Stimulated activated CD4-positive, alpha-beta T cell treated with anti-CD3 and anti-CD28 coated beads, Interleukin-15, amount 100 ng/mL, for 24 hours (primary cell): ENCODE results near the gene NEURL3.

ENCODE experiments used
- DNase-seq: peaks from one replicate; pipeline ENCODE4 v3.0.0-alpha.2; 2020

Gene NEURL3

DNA sequence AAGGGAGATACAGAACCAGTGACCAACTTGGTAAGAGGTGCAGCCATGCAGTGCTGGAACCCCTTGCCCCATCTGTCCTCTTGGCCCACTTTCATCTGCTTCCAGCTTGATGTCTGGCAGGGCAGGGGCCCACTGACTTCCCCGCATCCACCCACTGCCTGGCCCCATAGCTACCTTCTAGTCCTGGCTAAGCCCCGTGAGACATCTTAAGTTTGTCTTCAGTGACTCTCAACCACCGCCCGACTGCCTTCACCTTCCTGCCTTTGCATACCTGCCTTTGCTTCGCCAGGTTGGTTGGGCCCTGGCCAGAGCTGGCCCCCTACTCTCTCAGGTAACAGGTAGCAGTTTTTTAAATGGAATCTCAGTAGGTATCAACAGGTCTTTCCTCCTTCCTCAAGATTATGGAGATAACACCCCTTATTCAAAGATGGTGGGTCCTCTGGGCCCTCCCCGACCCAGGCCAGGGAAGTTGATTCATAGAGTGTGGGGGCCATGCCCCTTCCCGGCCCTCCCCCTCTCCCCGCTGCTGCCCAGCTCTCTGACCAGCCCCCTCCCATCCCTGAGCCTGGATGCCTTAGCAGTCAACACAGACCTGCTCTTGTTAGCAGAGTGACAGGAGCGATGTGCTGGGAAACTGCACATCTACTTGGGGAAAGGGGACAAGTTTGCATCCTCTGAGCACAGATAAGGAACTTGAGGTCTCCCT is 34.2 kb upstream of the NEURL3 start:
- no peak for DNase-seq

DNA sequence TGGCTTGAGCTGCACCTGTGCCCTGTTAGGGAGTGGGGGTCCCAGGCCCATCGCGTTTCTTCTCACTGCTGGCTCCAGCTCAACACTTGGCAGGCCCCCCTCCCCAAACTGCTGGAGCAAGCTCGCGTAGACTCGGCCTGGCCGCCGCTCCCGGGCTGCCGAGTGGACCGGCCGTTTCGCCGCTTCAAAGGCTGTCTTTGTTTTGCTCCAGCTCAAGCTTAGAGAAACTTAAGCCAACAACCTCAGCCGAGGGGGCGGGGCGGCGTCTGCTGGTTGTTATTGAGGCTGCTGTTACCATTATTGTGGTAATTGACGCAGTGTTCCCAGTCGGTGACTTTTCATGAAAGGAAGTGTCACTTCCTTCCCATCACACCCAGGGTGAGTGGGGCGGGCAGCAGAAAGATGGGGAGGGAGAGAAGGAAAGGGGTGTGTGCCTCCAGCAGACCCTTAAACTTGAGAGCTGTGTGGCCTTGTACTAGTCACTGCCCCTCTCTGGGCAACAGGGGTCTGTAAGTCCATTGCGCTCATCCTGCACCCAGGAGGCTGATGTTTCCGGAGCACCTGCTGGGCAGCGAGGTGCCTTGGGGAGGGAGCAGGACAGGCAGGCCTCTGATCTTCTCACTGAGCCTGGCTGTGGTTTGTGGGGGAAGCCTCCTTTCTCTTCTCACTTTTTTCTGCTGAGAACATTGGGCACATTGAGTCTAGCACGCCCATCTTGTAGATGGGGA is 33.5 kb upstream of the NEURL3 start:
- peak; percentile 96 for DNase-seq

DNA sequence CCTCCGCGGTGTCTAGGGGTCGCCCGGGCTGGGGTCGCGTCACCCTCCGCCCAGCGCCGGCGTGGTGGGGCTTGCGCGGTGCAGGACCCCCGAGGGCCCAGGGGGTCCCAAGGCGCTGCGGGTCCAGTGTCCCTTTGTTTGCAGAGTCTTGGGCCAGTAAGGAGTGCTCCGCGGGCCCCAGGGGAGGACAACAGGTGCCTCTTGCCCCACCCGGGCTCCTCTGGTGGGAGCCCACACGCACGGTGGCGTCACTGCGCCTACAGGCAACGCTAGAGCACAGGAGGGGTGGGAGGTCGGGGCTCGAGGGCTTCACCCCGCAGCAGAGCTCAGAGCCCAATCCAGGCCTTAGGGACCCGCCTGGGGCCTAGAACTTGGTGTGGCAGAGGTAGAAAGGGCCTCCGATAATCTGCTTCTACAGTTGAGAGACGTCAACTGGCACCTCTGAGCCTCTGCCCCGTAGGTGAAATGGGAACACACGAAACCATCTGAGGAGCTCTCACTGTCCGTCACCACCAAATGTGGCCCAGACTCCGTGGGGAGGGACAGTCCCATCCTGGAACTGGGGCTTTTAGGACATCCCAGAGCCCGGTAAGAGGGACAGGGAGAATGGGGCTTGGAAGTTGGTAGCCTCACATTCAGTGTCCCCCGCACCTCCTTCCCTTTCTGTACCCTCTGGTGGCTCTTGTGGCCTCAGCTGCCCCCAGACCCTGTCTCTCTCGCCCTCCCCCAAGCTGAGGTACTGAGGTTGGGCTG is 32.8 kb upstream of the NEURL3 start:
- peak; percentile 55 for DNase-seq

DNA sequence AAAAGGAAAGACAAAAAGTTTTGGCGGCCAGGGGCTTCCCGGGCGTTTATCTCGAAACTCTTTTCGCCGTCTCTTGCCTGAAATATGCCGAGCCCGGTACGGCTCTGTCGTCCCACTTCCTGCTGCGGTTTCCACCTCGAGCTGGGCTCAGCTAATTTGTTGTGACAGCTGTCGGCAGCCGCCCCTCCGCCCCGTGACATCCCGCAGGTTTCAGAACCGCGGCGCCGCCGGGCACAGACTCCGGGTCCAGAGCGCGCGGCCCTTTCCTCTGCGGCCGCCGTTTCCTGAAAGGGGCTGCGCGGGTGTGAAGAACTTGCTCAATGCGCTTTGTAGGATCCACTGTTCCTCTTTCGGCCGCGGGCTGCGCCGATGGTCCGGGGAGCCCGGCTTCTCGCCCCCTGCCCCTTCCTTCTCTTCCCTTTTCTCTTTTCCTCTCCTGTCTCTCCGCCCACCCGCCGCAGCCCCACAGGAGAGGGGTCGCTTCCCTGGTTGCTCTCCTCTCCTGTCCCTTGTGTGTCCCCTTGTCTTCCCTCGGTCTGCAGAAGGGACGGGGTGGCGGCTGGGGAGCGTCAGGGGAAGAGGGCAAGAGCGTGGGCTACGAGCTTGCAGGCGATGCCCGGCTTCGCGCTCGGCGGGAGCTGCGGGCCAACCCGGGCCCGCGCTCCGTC is 32.0 kb upstream of the NEURL3 start:
- DNase-seq: peak; percentile 92

DNA sequence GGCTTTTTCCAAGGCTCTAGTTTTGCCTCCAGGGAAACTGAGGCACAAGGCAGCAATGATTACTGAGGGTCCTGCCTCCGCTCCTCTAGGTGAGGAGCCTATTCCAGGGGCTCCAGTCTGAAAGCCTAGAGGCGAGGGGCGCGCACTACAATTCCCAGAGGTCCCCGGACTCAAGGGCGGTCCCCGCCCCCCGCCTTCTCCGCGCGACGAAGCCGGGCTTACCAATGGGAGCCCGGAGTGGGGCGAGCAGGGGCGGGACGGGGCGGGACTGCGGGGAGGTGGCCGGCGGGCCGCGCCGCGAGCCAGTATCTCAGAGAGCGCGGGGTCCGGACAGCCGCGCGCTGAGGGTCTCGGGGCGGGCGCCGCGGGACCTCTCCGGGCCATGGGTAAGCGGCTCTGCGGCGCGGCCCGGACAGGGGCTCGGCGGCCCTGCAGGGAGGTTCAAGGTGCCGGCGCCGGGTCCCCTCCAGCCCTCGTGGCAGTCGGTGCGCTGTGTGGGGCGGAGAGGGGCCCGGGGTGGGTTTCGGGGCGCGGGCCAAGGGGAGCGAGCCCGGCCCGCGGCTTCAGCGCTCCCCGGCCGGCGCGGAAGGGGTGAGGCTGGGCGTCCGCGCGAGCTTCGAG is 31.4 kb upstream of the NEURL3 start, which contains the start of gene ARID5A:
Gene ARID5A, plus strand, starts transcription at position 308 of the 621 bp plus-strand sequence. Its CDS starts 75 bp downstream, at position 383.
- DNase-seq: peak; percentile 97

DNA sequence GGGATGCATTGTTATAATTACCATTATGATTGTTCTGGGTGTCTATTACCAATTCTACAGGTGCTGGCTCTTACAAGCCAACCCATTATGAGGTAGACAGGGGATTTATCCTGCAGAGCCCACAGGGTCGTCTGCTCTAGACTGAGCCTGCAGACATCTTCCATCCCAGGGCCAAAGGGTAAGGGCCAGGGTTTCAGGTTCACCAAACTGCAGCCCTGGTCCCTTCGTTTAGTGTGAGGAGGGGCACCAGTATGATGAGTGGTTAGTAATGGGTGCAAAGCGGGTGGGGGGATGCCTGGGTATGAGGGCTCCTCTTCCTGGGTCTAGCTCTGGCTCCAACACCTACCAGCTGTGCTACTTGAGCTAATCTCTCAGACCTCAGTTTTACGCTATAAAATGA is 30.2 kb upstream of the NEURL3 start:
- no peak for DNase-seq

DNA sequence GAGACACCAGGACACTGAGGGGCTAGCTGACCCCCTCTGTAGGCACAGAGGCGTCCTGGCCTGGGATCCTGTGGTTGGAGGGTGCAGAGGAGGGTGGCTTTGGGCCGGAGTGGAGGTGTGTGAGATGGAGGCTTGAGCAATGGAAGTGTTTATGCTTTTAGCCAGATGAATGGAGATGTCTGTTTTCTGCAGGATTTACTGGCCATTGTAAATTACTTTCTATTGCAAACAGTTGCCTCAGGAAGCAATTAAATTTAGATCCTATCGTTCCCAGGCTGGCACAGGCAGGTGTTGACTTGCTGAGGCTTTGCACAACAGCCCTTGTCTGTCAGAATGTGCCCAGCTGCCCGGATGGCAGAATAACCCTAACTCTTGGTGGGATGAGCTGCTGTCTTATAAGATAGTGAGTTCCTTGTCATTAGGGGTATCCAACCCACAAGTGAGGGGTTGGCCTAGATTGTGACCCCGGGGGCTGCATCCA is 29.6 kb upstream of the NEURL3 start:
- no peak for DNase-seq

GRCh38 chr2:96534141-96534540 is 29.0 kb upstream of the NEURL3 start:
- no peak for DNase-seq

DNA sequence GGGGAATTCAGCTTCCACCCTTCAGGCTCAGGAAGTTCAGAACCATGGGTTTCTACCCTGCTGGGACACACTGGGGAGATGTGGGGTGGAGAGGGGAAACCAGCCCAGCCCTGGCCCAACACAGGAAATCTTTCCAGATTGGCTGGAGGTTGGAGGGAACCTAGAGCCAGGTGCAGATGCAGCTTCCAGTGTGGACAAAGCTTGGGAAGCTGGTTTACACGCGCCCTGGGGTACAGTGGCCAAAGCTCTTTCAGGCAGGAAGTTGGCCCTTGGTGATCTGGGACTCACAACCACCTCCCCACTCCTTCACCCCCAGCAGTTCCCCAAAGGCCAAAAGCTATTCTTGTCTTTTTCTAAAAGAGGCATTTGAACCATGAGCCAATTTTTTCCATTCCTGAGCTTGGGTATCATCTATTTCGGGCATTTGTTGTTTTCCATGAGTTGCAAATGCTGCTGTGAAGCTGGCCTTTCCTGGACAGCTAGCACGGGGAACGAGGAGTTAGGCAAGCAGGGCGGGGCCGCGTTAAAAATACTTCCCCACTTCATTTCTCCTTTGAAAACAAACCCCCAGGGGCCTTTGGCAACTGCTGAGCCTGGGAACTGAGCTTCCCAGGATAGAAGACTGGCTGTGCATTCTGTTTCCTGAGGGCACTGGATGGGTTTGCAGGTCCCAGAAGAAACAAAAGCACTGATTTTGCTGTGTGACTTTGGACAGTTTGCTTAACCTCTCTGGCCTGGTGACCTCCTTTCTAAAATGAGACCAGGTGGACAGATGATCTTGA is 28.3 kb upstream of the NEURL3 start:
- no peak for DNase-seq

DNA sequence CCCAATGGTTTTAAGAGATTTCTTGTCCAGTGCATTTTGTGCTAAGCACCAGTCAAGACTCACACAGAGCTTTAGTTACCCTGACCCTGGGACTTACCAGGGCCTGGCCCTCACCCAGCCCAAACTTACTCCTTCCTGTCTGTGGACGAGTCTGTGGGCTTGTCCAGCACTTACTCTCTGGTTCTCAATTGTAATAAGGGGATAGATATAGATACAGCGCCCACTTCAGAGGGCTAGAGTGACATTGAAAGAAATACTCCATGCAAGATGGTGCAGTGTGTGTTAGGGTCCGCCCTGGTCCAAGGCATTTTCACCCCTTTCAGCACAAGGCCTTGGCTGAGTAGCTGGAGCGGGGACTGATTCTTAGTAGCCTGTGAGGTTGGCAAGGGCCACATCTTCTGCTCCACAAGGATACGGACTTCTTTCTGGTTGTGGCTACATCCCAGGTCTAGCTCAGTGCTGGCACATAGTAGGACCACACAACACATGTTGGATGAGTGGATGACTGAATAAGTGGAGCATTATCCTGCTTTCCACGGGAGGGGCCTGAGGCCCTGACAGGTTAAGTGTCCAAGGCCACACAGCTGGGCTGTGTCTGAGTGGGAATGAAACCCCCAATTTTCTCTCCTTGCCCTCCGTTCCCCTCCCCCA is 27.6 kb upstream of the NEURL3 start:
- DNase-seq: no peak

DNA sequence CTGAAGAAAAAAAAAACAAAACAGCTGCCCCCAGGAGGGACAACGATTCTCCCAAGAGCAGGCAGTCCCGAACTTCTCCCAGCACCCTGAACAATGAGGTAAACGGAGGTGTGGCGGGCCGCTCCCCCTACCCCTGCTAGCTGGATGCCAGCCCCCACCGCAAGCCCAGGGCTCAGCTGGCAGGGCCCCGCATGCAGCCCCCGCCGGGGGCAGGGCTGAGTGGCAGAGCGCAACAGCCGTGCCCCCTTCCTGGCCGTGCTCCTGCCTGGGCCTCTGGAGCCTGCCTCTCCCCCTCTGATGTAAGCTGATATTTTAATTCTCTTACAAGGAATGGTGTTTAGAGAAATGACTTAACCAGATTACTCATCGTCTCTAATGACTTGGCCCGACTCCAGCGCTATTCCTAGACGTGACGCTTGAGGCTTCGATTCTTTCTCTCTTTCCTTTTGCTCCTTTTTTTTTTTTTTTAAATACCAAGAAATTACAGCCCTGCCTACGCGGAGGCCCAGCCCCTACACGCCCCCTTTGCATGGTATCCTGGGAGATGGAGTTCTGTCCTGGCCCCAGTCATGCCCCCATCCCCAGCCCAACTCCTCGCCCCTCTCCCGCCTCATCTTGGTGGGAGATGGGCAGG is 26.8 kb upstream of the NEURL3 start:
- DNase-seq: peak; percentile 93

DNA sequence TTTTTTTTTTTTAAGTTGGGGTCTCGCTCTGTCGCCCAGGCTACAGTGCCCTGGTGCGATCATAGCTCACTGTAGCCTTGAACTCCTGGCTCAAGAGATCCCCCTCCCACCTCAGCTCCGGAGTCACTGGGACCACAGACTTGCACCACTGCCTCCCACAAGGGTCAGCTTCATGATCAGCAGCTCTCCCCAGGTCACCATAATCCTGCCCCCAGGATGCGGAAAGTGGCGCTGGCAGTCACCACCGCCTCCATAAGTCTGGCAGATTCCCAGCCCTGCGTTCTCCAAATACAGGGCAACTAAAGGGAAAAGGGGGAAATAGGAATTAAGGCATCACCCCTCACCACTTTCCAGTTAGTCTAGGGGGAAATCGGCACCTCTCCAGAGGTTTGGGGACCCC is 26.2 kb upstream of the NEURL3 start:
- DNase-seq: no peak

DNA sequence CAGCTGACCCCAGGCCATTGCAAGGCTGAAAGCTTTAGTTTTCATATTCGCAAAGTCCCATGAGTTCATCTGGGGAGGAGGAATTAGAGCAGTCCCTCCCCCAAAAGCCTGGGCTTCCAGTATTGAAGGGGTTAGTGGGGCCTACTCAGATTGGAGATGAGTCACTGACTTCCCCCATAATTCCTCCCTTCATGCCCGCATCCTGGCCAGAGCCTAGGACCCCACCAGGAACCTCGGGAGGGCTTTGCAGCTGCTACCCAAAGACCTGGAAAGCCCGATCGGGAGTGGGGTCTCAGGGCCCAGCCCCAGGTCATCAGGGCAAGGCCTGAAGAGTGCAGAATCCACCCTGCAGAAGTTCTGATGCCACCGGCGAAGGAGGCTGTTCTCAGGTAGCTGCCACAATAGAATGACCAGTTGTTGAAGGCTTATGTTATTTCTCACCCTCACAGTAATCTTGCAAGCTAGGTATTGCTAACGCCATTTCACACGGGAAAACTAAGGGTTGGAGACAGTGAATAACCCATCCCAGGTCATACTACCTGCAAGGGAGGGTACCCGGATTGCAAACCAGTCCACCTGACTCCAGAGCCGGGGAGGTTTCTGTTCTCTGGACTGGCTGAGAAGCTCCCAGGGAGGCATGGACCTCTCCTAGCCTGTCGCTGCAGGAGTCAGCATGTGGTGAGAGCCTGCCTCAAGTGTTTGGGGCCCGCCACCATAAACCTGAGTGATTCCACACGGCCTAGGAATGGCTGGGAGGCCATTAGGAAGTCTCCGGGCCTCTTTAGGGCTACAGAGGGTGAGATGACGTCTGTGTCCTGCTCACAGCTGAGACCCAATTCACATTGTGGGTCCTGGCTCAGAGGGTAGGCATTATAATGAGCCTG is 25.6 kb upstream of the NEURL3 start:
- no peak for DNase-seq

- no peak for DNase-seq
Measured at GRCh38 chr2:96530144-96530430, 24.9 kb upstream of the NEURL3 start.

GRCh38 chr2:96529376-96530143 is 24.4 kb upstream of the NEURL3 start:
- no peak for DNase-seq

DNA sequence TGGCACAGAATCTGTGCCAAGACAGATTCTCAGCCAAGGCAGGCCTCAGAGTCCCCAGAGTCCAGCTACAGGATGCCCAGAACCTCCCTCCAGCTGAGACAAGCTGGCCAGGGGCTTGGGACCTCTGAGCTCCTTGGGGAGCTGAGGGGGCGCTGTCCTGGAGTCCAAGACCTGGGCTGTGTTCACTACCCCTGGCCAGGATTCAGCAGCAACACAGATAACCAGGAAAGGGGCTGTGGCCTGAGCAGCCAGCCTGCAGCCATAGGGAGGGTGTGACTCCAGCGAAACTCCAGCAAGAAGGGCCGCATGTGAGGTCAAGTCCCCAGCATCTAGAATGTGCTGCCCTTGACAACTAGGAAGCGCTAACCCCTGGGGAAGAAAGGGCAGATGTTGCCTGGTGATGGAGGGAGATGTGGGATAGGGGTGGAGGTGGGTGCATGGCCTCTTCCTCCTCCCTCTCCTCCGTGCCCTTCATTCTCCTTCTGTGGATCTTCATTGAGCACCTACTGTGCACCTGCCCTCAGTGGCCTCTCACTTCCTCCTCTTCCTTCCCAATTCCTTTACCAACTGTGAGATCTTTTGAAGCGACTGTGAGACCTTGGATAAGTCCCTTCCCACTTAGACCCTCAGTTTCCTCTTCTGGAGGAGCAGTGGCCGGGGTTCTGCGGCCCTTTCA is 23.7 kb upstream of the NEURL3 start:
- no peak for DNase-seq

GRCh38 chr2:96528006-96528699 is 23.0 kb upstream of the NEURL3 start:
- DNase-seq: peak; percentile 89
